Panc1 (cell line): Measurements from ENCODE around the gene SMIM13. TPM values are rescaled to one million over a fixed set of nuclear protein-coding genes. Genes with fewer than 3 reads are reported as not detected.

Experiments
- ATAC-seq: fragments of 200-7000 bp; cut with Tn5 transposase; 2 replicates; pipeline ENCODE4 v1.9.1; 2020; ENCODE audit warnings: mild to moderate bottlenecking, moderate library complexity
- BruUV-seq: library from RNA; stranded (reverse); fragments of 400-500 nt; replicated peaks from 2 replicates; lab custom pipeline; 2021; lab: Mats Ljungman, UMichigan
- CTCF ChIA-PET: fragments of 300-600 bp; sonication (Branson Sonifier 250); formaldehyde crosslinking; loops from one replicate; lab custom pipeline; 2022; ENCODE audit warnings: antibody characterized with exemption; lab: Charles Lee
- POLR2A ChIA-PET: fragments of 300-600 bp; sonication (Branson Sonifier 250); formaldehyde crosslinking; loops from one replicate; lab custom pipeline; 2022; ENCODE audit warnings: antibody characterized with exemption; lab: Charles Lee
- DNase-seq: peaks from one replicate; pipeline ENCODE4 v3.0.0-alpha.2; 2010; ENCODE audit warnings: low read depth, low spot score
- H3K27ac ChIP-seq: 2 replicates; pipeline ENCODE4 v1.5.1; 2011; ENCODE audit warnings: mild to moderate bottlenecking, low read length, inconsistent platforms
- H3K27me3 ChIP-seq: fragments of 200-500 bp; sonication (Bioruptor generic); 2 replicates; pipeline ENCODE4 v1.6.0; 2014; ENCODE audit warnings: low read length, inconsistent platforms; ENCODE audit not compliant: control insufficient read depth, insufficient read depth
- H3K36me3 ChIP-seq: fragments of 200-500 bp; sonication (Bioruptor generic); 2 replicates; pipeline ENCODE4 v1.5.1; 2014; ENCODE audit warnings: inconsistent platforms, mild to moderate bottlenecking, low read length, moderate library complexity; ENCODE audit not compliant: control insufficient read depth, insufficient read depth
- H3K4me1 ChIP-seq: 2 replicates; pipeline ENCODE4 v1.5.1; 2011; ENCODE audit warnings: inconsistent platforms, mild to moderate bottlenecking, low read length, moderate library complexity; ENCODE audit not compliant: control insufficient read depth, insufficient read depth
- H3K4me3 ChIP-seq, 2 experiments: 2 replicates each; pipeline ENCODE4 v1.5.1; 2011 to 2012; ENCODE audit warnings: low read depth in 2 of 2, low read length in 2 of 2, mild to moderate bottlenecking in 2 of 2, inconsistent platforms in 1 of 2, moderate library complexity in 1 of 2
- H3K9me3 ChIP-seq: fragments of 200-500 bp; sonication (Bioruptor generic); 2 replicates; pipeline ENCODE4 v1.5.1; 2014; ENCODE audit warnings: low read depth, mild to moderate bottlenecking, inconsistent platforms, low read length, moderate library complexity; ENCODE audit not compliant: control insufficient read depth, insufficient read depth
- CTCF ChIP-seq: fragments of 450-650 bp; IDR thresholded peaks from 2 replicates; pipeline ENCODE4 v1.5.1; 2017; ENCODE audit warnings: mild to moderate bottlenecking
- POLR2AphosphoS5 ChIP-seq: IDR thresholded peaks from 2 replicates; pipeline ENCODE4 v1.6.1; 2012; ENCODE audit warnings: mild to moderate bottlenecking, low read depth, low read length, moderate library complexity
- REST ChIP-seq, 2 experiments: IDR thresholded peaks; 2 replicates each; pipeline ENCODE4 v1.6.1; 2011 to 2012; ENCODE audit warnings: low read depth in 2 of 2, control low read depth in 1 of 2, low read length in 1 of 2, mild to moderate bottlenecking in 1 of 2, moderate library complexity in 1 of 2; ENCODE audit not compliant: insufficient read depth in 1 of 2
- SIN3A ChIP-seq: IDR thresholded peaks from 2 replicates; pipeline ENCODE4 v1.6.1; 2012; ENCODE audit warnings: low read depth, mild to moderate bottlenecking, low read length, moderate library complexity, borderline replicate concordance; ENCODE audit not compliant: insufficient read depth
- TCF7L2 ChIP-seq: IDR thresholded peaks from 2 replicates; pipeline ENCODE4 v1.6.1; 2011; ENCODE audit warnings: mild to moderate bottlenecking, low read depth, low read length, inconsistent platforms
- in situ Hi-C: cut with HindIII; loops from 2 replicates; pipeline ENCODE4 v1.10.0; 2016; ENCODE audit warnings: low sequenced_read_pairs, low pct_unique_long_range_greater_than_20kb
- intact Hi-C: fragments of 100-400 bp; cut with micrococcal nuclease; formaldehyde crosslinking; loops from one replicate; pipeline ENCODE4 v1.10.0; 2022; ENCODE audit not compliant: unreplicated experiment
- total RNA-seq: library from RNA; stranded (reverse); gene quantifications from one replicate; pipeline ENCODE4 v1.2.1, GENCODE V29; 2021; ENCODE audit not compliant: unreplicated experiment

SMIM13 gene
- total RNA-seq, 1 experiment from 2014 or later: 17.6 TPM

GRCh38 chr6:11078266-11078665, 15.4 kb upstream of the SMIM13 start:
- in situ Hi-C loops (no loop called here), intact Hi-C loops (no loop called here)
- ATAC-seq (no peak), DNase-seq (no peak)
- no peaks in the 10 kb centered on the region for H3K36me3 ChIP-seq
- TF ChIP-seq POLR2AphosphoS5 (no peak), TCF7L2 (no peak), REST (IDR thresholded peaks at IDR 0.05; ENCODE audit: insufficient read depth in 1 of 2, low read depth in 2 of 2, low read length in 1 of 2) (no peak), SIN3A (no peak), CTCF (no peak)
- H3K4me1 ChIP-seq: no peaks in the 10 kb centered on the region
- H3K27me3 ChIP-seq: no peaks in the 10 kb centered on the region
- no peak overlapping the region for H3K4me3 ChIP-seq
- no peak overlapping the region for H3K27ac ChIP-seq
- ChIA-PET POLR2A (no interaction called here), CTCF (no interaction called here)
- no TSS peak for BruUV-seq
- H3K9me3 ChIP-seq: no peaks in the 10 kb centered on the region

GRCh38 chr6:11080296-11080695, 13.3 kb upstream of the SMIM13 start:
- Histone ChIP-seq H3K4me1 (no peaks in the 10 kb centered on the region), H3K36me3 (no peaks in the 10 kb centered on the region), H3K27me3 (no peaks in the 10 kb centered on the region), H3K4me3 (no peak overlapping the region), H3K27ac (no peak overlapping the region), H3K9me3 (no peaks in the 10 kb centered on the region)
- in situ Hi-C loops: no loop called here
- BruUV-seq: no TSS peak
- DNase-seq: no peak
- ChIA-PET POLR2A (no interaction called here), CTCF (no interaction called here)
- ATAC-seq: no peak
- intact Hi-C loops: no loop called here
- TF ChIP-seq REST (IDR thresholded peaks at IDR 0.05; ENCODE audit: insufficient read depth in 1 of 2, low read depth in 2 of 2, low read length in 1 of 2) (no peak), POLR2AphosphoS5 (no peak), TCF7L2 (no peak), SIN3A (no peak), CTCF (no peak)
